ENCODE measurements around the gene ABLIM2. TPM values are rescaled to one million over a fixed set of nuclear protein-coding genes. Genes with fewer than 3 reads are reported as not detected.

ABLIM2 gene
- total RNA-seq, 1 experiment from 2014 or later: 2.7 TPM

DNA sequence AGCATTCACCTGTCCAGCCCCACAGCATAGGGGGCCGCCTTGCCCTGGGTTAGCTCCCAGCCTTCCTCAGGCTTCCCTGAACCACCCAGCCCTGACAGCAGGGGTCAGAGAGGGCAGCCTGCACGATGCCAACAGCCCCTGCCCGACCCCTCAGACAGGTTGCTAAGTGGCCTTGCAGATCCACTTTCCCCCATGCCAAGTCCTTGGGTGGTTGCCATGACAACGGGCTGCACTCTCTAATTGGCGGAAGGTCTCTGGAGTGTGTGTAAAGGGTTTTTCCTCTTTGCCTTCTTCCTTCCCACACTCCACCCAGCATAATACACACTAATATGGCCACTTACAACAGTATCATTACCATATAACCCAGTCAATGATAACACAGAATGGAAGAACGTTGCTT is 119.3 kb downstream of the ABLIM2 start:
- ChIA-PET POLR2A (ENCODE audit: low non-redundant PET) (no interaction called here), CTCF (no interaction called here)
- TF ChIP-seq EZH2 (IDR thresholded peaks at IDR 0.05; ENCODE audit: borderline replicate concordance, low read depth, low read length, poor library complexity, severe bottlenecking): no peak
- H3K9me3 ChIP-seq (ENCODE audit: low read depth, low read length, poor library complexity, severe bottlenecking): no peaks in the 10 kb centered on the region
- peak; percentile 57 for DNase-seq (ENCODE audit: low spot score)
- H3K4me3 ChIP-seq (ENCODE audit: low read depth, low read length, poor library complexity, severe bottlenecking): no peak overlapping the region
- no peak overlapping the region for H3K27ac ChIP-seq (ENCODE audit: low read depth, low read length, poor library complexity, severe bottlenecking)
- H3K36me3 ChIP-seq (ENCODE audit: insufficient read depth, low read length, poor library complexity, severe bottlenecking): no peaks in the 10 kb centered on the region
- BruUV-seq (replicated peaks): no TSS peak
- intact Hi-C loops (cut with micrococcal nuclease; ENCODE audit: unreplicated experiment): no loop called here
- H3K4me1 ChIP-seq (ENCODE audit: insufficient read depth, low read length, poor library complexity, severe bottlenecking): no peaks in the 10 kb centered on the region
- no peaks in the 10 kb centered on the region for H3K27me3 ChIP-seq (replicated peaks; ENCODE audit: insufficient read depth, low read depth, low read length, poor library complexity)

DNA sequence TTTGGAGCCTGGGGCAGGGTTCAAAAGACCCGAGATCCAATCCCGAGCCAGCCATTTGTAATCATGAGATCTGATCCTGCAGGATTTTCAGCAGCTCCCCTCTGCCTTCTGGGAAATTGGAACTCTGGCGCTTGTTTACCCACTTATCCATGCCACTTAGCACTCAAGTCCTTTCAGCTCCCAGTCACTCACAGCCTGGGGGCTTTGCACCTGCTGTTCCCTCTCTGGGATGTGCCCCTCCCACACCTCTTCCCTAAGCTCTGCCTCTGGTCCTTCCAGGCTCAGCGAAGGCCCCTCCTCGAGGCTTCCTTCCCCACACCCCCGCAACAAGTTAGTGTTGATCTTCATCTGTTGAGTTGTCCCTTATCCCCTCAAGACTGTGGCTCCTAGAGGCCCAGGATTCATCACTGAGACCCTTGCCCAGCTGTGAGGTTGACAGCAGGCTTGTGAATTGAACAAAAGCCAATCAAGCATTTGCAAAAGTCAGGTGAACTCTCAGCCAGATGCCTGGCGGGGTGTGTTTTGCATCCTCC is 119.8 kb downstream of the ABLIM2 start:
- Histone ChIP-seq H3K27me3 (replicated peaks; ENCODE audit: insufficient read depth, low read depth, low read length, poor library complexity) (no peaks in the 10 kb centered on the region), H3K4me1 (ENCODE audit: insufficient read depth, low read length, poor library complexity, severe bottlenecking) (no peaks in the 10 kb centered on the region), H3K4me3 (ENCODE audit: low read depth, low read length, poor library complexity, severe bottlenecking) (no peak overlapping the region), H3K36me3 (ENCODE audit: insufficient read depth, low read length, poor library complexity, severe bottlenecking) (no peaks in the 10 kb centered on the region), H3K27ac (ENCODE audit: low read depth, low read length, poor library complexity, severe bottlenecking) (no peak overlapping the region), H3K9me3 (ENCODE audit: low read depth, low read length, poor library complexity, severe bottlenecking) (no peaks in the 10 kb centered on the region)
- intact Hi-C loops (cut with micrococcal nuclease; ENCODE audit: unreplicated experiment): no loop called here
- BruUV-seq (replicated peaks): no TSS peak
- ChIA-PET CTCF (no interaction called here), POLR2A (ENCODE audit: low non-redundant PET) (no interaction called here)
- no peak for DNase-seq (ENCODE audit: low spot score)
- TF ChIP-seq EZH2 (IDR thresholded peaks at IDR 0.05; ENCODE audit: borderline replicate concordance, low read depth, low read length, poor library complexity, severe bottlenecking): no peak
- TF ChIP-seq, protein P1, sequence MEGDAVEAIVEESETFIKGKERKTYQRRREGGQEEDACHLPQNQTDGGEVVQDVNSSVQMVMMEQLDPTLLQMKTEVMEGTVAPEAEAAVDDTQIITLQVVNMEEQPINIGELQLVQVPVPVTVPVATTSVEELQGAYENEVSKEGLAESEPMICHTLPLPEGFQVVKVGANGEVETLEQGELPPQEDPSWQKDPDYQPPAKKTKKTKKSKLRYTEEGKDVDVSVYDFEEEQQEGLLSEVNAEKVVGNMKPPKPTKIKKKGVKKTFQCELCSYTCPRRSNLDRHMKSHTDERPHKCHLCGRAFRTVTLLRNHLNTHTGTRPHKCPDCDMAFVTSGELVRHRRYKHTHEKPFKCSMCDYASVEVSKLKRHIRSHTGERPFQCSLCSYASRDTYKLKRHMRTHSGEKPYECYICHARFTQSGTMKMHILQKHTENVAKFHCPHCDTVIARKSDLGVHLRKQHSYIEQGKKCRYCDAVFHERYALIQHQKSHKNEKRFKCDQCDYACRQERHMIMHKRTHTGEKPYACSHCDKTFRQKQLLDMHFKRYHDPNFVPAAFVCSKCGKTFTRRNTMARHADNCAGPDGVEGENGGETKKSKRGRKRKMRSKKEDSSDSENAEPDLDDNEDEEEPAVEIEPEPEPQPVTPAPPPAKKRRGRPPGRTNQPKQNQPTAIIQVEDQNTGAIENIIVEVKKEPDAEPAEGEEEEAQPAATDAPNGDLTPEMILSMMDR (conservative IDR thresholded peaks at IDR 0.05; ENCODE audit: low read depth, low read length): no peak

DNA sequence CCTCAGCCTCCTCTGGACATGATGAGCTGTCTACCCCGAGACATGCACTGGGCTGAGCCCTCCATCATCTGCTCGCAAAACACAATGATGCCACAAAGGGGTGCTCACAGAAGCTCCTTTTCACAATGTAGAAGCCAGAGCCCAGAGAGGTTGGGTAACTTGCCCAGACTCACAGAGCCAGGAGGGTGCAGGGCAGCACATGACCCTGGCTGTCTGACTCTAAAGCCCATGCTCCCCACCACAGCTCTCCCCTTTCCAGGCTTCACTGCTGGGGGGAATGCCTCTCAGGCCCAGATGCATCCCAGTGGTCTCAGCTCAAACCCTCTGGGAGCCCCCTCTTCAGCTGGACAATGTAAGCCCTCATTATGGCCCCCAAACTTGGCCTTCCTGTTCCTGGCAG is 120.5 kb downstream of the ABLIM2 start:
- TF ChIP-seq EZH2 (IDR thresholded peaks at IDR 0.05; ENCODE audit: borderline replicate concordance, low read depth, low read length, poor library complexity, severe bottlenecking): no peak
- TF ChIP-seq, protein P1 (conservative IDR thresholded peaks at IDR 0.05; ENCODE audit: low read depth, low read length): no peak
- Histone ChIP-seq H3K9me3 (ENCODE audit: low read depth, low read length, poor library complexity, severe bottlenecking) (no peaks in the 10 kb centered on the region), H3K4me3 (ENCODE audit: low read depth, low read length, poor library complexity, severe bottlenecking) (no peak overlapping the region), H3K4me1 (ENCODE audit: insufficient read depth, low read length, poor library complexity, severe bottlenecking) (peaks cover 5% of the 10 kb centered on the region), H3K36me3 (ENCODE audit: insufficient read depth, low read length, poor library complexity, severe bottlenecking) (no peaks in the 10 kb centered on the region), H3K27ac (ENCODE audit: low read depth, low read length, poor library complexity, severe bottlenecking) (no peak overlapping the region), H3K27me3 (replicated peaks; ENCODE audit: insufficient read depth, low read depth, low read length, poor library complexity) (no peaks in the 10 kb centered on the region)
- ChIA-PET POLR2A (ENCODE audit: low non-redundant PET) (no interaction called here), CTCF (interaction anchor here (0.6 kb wide), 1 partner anchor 1394 kb away, joined by 10 read pairs; no protein-coding TSS in a partner anchor)
- no peak for DNase-seq (ENCODE audit: low spot score)
- intact Hi-C loops (cut with micrococcal nuclease; ENCODE audit: unreplicated experiment): no loop called here
- no TSS peak for BruUV-seq (replicated peaks)

DNA sequence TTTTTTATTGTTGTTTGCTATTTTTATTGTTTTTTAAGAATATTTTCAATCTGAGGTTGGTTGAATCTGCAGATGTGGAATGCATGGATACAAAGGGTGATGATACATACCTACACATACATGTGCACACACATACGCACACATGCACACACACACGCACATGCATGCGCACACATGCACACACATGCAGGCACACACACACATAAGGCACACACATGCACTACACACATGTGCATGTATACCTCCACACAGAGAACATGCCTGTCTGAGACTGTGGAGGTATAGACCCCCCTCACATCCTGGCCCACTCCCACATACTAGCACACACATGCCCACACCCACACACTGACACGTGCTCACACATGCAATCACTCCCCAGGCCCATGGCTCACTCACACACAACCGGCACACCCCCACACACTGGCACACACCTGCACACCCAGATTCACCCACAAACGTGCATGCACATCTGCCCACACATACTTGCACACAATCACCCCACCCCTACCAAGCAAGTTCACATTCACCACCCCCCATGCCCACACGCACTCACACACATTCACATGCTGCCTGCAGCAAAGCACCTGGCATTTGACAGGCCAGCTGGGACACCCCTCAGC is 121.4 kb downstream of the ABLIM2 start:
- intact Hi-C loops (cut with micrococcal nuclease; ENCODE audit: unreplicated experiment): no loop called here
- Histone ChIP-seq H3K4me1 (ENCODE audit: insufficient read depth, low read length, poor library complexity, severe bottlenecking) (peaks cover 7% of the 10 kb centered on the region), H3K9me3 (ENCODE audit: low read depth, low read length, poor library complexity, severe bottlenecking) (no peaks in the 10 kb centered on the region), H3K36me3 (ENCODE audit: insufficient read depth, low read length, poor library complexity, severe bottlenecking) (no peaks in the 10 kb centered on the region), H3K27me3 (replicated peaks; ENCODE audit: insufficient read depth, low read depth, low read length, poor library complexity) (no peaks in the 10 kb centered on the region), H3K27ac (ENCODE audit: low read depth, low read length, poor library complexity, severe bottlenecking) (no peak overlapping the region), H3K4me3 (ENCODE audit: low read depth, low read length, poor library complexity, severe bottlenecking) (no peak overlapping the region)
- no TSS peak for BruUV-seq (replicated peaks)
- TF ChIP-seq EZH2 (IDR thresholded peaks at IDR 0.05; ENCODE audit: borderline replicate concordance, low read depth, low read length, poor library complexity, severe bottlenecking): no peak
- TF ChIP-seq, protein P1 (conservative IDR thresholded peaks at IDR 0.05; ENCODE audit: low read depth, low read length): no peak
- DNase-seq (ENCODE audit: low spot score): no peak
- ChIA-PET POLR2A (ENCODE audit: low non-redundant PET) (no interaction called here), CTCF (no interaction called here)
